ENCODE data around the gene RETREG2.

RETREG2 gene, protein sequence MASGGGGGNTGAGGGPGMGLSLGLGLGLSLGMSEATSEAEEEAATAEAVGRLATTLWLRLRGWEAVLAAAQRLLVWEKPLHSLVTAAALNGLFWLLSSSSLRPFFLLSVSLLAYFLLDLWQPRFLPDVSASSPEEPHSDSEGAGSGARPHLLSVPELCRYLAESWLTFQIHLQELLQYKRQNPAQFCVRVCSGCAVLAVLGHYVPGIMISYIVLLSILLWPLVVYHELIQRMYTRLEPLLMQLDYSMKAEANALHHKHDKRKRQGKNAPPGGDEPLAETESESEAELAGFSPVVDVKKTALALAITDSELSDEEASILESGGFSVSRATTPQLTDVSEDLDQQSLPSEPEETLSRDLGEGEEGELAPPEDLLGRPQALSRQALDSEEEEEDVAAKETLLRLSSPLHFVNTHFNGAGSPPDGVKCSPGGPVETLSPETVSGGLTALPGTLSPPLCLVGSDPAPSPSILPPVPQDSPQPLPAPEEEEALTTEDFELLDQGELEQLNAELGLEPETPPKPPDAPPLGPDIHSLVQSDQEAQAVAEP

DNA sequence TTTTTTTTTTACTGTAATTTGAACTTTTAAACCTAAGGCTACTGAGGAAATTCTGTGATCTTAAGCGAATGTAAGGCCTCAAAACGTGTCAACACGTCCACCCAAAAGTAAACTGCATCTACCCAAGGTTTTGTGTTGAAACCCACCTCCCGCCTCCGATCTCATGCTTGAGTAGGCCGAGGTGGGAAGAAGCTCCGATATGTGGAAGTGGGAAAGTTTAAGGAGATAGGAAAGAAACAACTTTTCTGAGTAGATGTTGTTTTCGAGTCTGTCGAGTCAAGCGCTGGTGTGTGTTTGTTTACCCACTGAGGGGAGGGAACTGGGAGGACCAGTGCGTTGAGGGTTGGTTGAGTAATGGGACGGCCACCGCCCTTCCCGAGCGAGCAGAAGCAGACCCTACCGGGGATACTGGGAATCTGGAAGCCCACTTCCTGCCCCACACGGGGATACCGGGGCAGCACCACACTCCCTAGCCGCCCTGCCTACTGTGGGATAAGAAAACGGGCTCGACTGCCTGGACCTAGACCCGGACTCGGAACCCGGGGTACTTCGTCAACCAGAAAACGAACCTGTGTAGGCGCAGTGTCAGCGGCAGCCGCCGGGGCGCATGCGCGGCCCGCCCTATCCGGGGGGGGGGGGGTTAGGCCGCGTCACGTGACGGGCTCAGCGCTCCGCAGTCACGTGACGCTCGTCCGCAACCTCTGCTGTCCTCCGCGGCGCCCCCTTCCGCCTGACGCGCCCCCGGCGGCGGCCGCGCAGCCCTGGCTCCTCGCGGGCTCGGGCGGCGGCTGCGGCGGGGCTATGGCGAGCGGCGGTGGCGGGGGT, at the start of gene RETREG2:
Gene RETREG2 (plus strand): TSS at position 724 of the 825 bp plus-strand sequence. CDS start 78 bp downstream, at position 802.
- DNase-seq = peak; percentile 64 to 95 (median 74)

DNA sequence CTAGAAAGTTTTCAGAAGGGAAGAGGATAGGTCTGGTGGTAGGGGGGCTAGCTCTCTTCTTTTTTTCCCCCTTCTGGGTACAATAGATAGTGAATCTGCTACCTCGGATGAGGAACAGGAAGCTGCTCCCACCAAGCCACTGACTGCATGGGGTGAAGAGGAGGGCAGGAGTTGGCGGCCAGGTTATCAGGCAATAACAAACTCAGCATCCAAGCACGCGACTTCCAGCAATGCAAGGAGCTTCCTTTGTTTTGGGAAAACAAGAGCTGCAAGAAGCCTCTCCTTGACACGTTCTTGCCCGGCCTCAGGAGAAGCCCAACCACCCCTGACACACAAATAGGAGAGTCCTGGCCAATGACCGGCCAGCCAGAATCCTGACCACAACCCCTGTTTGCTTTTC, 49.7 kb upstream of the RETREG2 start:
- no peak for DNase-seq
- intact Hi-C loops (cut with DNase I) = no loop called here

More for the DNA sequence above, at the start of gene RETREG2:
- intact Hi-C loops (cut with DNase I) = loop anchor here (1.0 to 5.0 kb wide), 5 partner anchors 17 to 120 kb away; partner anchors contain the start of genes ANKZF1, ATG9A, DNAJB2 and NHEJ1

DNA sequence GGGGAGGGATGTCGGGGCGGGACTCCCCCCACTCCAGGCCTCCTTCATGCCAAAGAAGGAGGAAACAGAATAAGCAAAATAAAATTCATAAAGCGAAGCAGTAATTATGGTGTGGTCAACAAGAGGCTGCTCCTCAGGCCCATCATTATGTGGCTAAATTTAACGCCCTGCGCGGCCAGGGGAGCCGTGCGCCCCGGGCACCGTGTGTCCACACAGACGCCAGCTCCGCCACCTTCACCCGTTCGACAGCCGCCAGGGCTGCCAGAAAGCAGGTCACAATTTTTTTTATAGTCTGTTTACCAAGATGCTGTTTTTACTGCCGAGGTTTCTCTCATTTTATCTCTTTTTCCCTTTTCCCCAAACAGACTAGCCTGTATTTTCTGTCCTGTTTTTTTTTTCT, 48.5 kb upstream of the RETREG2 start:
- DNase-seq = peak in 1 of 10 donors; percentile 67
- intact Hi-C loops (cut with DNase I) = no loop called here

DNA sequence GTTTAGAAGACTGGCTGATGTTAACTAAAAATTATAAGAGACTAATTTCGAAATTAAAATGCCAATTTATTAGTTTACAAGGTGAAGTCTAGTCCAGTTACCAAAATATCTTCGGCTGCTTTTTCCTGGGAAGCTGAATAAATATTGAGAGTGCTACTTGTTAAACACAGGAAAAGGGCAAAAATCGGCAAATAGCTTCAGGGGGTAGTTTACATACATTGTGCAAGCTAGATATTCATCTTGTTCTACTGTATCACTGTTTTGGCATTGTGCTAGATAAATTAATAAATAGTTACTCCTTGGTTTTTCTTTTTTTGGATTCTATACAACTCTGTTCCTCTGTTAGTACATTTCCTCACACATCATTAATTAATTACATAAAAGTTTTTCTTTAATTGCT, 46.7 kb upstream of the RETREG2 start:
- intact Hi-C loops (cut with DNase I) = no loop called here
- no peak for DNase-seq

DNA sequence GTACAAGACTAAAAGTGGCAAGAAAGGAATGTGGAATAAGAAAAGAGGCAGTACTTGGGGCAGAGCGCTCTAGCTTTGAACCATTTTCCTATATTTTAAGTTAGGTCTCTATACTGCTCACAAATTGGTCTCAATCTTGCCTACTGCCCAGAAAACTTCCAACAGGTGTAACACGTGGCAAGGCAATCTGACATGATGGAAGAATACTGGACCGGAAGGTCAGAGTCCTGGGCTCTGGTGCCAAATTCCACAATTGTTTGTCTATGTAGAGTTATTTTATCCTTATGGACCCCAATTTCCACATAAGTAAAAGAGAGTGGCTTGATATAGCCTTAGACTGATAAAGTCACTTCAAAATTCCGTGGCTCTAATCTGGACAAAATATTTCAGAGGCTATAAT, 46.3 kb upstream of the RETREG2 start:
- intact Hi-C loops (cut with DNase I) = no loop called here
- no peak for DNase-seq

DNA sequence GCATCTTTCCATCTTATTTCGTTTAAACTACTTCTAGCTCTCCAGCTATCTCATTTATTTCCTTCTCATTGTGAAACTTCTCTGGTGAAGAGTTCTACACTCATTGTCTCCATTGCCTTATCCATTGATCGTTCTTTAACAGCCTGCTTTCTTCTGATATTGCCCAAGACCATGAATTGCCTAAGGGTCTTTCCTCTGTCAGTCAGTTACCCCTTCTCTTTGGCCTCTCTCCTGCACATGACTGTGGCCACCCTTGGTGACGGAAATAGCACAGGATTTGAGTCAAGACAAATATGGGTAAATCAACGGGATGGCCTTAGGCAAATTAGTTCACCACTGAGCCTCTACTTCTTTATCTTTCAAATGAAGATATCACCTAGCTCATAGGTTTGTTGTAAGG, 44.1 kb upstream of the RETREG2 start:
- DNase-seq = no peak
- intact Hi-C loops (cut with DNase I) = no loop called here

DNA sequence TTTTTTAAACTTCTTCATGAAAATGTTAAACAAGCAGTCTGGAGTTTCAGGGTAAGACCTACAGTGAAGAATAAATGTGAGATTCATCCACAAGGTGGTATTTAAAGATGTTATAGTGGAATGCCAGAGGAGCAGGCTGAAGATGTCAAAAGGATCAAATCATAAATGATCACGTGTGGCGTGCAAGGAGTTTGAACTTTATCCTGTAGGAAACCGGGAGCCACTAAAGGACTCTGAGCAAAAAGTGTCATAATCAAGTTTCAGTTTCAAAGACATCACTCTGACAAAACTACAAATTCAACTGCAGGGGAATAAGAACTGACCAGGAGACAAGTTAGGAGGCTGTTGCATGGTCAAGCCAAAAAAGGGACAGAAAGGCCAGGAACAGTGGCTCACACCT, 37.4 kb upstream of the RETREG2 start:
- intact Hi-C loops (cut with DNase I) = no loop called here
- DNase-seq = no peak

DNA sequence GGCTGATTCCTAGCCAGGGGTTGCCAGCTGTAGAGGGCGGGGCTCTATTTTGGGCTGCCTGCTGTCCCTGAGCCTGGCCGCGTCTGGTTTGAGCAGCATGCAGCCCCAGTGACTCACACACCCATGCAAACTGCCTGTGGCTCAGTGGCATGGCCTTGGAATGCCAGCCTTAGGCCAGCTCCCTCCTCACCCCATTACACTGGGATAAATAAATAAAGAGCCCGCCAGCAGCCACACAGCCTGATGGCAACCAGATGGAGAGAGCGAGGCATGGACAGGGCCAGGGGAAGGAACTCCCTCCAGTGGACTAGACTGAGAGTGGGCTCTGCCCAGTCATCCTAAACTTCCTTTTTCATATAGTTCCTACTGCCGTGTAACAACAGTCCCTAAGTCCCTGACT, 35.7 kb upstream of the RETREG2 start:
- intact Hi-C loops (cut with DNase I) = no loop called here
- no peak for DNase-seq

DNA sequence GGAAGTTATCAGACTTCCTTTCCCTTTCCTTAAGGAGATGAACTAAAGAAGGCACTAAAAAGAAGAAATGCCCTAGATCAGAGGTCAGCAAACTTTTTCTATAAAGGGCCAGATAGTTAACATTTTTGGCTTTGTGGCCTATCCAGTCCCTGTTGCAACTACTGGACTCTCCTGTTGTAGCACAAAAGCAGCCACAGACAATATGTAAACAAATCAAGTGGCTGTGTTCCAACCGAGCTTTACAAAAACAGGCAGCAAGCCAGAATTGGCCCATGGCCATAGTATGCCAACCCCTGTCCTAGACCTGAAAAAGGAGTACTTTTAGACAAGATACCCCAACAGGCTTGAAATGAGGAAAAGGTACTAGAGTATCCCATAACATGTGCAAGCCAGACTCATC, 28.4 kb upstream of the RETREG2 start:
- intact Hi-C loops (cut with DNase I) = loop anchor here (10.0 kb wide), 1 partner anchor 275 kb away; no protein-coding TSS in a partner anchor
- no peak for DNase-seq

DNA sequence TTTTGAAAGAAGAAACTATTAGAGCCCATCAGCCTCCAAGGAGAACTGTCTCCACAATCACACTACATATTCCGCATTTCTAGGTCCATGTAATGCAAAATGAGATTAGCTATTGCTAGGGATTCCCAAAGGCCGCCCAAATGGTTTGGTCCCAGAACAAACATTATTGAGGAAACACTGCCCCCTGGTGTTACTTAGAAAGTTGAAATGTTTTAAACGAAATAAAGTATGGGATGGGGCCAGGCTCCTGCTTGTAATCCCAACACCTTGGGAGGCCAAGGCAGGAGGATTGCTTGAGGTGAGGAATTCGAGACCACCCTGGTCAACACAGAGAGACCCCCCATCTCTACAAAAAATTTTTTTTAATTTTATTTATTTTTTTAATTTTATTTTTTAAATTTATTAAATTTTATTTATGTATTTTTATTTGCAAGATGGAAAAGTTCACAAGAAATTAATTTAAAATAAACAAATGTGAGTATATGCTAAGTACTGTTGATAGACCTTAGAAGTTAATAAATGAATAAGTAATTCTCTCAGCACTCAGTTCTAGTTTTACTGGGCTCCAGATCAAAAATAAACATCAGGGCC, 22.9 kb upstream of the RETREG2 start:
- DNase-seq = peak in 2 of 10 donors; percentile 5 to 28
- intact Hi-C loops (cut with DNase I) = loop anchor here (1.0 to 10.0 kb wide), 3 partner anchors 96 to 280 kb away; no protein-coding TSS in a partner anchor

DNA sequence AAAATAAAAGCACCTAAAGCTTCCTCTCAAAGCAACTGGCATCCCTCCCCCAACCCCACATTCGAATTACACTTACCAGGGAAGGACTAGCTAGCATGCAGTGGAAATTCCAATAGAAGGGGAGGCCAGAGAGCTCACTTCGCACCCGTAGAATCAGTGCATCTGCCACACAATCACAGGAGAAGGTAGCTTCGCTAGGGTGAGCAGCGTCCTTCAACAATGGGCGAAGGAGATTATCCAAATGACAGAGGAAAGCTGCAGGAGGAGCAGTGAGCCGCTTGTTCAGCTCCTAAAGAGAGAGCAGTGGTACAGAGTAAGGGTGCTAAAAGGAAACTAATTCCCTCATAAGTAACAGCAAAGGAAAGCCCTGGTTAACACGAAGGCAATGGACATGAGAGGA, 20.7 kb upstream of the RETREG2 start:
- DNase-seq = peak in 1 of 10 donors; percentile 12
- intact Hi-C loops (cut with DNase I) = loop anchor here (10.0 kb wide), 1 partner anchor 283 kb away; no protein-coding TSS in a partner anchor

DNA sequence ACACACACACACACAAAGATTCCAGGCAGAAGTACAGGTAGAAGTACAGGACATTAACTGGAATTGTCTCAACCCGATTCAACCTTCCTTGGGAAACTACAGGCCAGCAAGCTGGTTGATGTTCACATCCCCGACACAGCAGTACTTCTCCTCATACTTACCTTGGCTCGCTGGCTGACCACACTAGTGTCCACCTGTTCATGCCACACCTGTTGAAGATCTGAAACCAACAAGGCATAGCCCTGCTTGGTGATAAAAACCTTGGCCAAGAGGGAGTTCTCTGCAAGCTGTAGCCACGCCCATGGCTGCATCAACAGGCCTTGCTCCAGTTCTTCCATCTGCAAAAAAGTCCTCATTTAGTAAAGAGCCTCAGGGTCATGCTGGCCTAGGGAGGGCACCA, 20.1 kb upstream of the RETREG2 start:
- intact Hi-C loops (cut with DNase I) = loop anchor here (10.0 kb wide), 1 partner anchor 283 kb away; no protein-coding TSS in a partner anchor
- peak in 1 of 10 donors; percentile 4 for DNase-seq

DNA sequence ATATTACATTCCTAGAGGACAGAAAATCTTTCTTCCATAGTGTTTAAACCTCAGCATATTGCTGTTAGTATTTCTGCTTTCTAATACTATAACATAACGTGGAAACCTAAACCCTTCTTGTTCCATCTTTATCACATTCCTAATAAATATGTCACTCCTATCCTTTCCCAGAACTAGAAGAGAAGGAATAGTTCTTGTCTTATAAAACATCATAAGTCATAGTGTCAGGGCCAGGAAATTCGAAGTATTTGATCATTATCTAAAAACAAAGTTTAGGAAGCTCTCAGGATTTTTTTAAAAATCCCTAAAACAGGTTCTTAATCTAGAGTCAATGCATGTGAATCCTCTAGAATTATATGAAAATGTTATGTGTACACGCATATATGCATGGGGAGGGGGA, 19.5 kb upstream of the RETREG2 start:
- DNase-seq = no peak
- intact Hi-C loops (cut with DNase I) = loop anchor here (10.0 kb wide), 1 partner anchor 284 kb away; no protein-coding TSS in a partner anchor

DNA sequence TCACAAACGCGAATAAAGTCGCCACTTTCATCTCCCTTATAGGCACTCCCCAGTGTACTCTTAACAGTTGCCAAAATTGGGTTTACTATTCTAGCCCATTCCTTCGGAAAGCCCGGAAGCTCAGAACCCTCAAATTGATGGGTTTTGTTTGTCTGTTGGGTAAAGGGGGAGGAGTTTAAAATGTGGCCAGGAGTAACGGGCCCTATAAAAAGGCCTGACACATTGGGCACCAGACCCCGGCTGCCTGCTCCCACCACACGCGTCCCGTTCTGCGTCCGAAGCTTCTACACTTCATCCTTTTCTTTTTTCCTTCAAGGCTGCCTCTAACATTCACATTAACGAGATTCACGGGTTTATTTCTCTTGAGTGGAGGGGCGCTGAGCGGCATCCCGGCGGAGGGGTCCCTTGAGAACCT, 18.3 kb upstream of the RETREG2 start:
- no peak for DNase-seq
- intact Hi-C loops (cut with DNase I) = loop anchor here (1.0 to 10.0 kb wide), 3 partner anchors 17 to 285 kb away; partner anchors contain the start of gene CNPPD1

DNA sequence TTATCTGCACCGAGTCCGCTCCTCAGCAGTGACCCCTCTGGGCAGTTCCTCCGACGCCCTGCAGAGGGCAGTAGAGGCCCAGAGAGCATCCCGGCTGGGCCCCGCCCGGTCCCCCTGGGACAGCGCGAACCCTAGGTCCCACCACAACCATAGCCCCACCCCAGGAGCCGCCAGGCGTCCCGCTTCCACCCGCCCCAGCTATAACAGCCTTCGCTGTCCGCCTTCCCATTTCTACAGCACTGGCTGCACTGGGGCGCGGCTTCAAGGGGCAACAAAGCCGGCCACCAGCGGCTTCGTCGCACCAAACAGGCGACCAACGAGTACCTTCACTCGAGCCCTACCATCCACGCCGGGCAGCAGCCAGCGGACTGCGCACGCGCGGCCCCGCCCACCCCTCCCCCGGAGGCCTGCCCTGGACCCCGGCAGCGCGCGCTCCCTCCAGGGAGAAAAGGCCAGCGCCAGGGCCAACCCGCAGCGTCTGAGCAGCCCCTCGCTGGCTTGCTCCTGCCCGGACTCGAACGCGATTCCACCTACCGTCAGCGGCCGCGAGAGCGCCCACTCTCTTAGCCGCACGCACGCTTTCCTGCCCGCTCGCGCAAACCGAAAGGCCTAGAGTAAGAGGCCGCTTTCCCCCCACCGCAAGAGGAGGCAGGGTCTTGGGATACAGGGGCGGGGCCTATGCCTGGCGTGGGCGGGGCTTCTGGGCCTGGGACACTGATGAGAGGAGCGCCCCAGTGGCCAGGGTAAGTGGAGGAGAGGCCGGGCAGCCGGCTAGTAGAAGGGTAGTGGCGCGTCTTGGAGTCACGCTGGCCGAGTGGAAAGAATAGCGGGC, 17.7 kb upstream of the RETREG2 start, which contains the start of gene NHEJ1:
Gene NHEJ1 (minus strand): TSS at position 630 of the 832 bp plus-strand sequence. CDS start 2,453 bp downstream, outside the sequence.
- intact Hi-C loops (cut with DNase I) = loop anchor here (1.0 to 2.0 kb wide), 2 partner anchors 16 to 138 kb away; partner anchors contain the start of gene CNPPD1

DNA sequence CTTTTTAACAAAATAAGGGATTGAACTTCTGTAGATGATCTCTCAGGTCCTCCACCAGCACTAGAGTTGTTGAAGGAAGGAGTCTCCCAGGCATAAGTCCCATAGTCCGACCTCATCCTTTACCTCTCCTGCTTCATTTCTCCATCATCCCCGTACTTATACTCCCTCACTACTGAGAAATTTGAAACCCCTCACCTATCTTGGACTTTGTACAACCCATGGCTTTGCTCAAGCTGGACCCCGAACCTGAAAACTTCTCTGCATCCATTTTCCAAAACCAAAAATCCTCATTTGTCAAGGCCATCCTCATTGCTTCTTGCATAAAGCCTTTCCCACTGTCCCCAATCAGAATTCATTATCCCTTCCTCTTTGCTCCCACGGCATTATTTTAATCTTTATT, 17.0 kb upstream of the RETREG2 start:
- DNase-seq = no peak
- intact Hi-C loops (cut with DNase I) = loop anchor here (2.0 kb wide), 1 partner anchor 16 kb away; the partner anchor contains the start of gene CNPPD1

More for the DNA sequence above, 17.7 kb upstream of the RETREG2 start, which contains the start of gene NHEJ1:
- DNase-seq = peak; percentile 86 to 99 (median 95)

DNA sequence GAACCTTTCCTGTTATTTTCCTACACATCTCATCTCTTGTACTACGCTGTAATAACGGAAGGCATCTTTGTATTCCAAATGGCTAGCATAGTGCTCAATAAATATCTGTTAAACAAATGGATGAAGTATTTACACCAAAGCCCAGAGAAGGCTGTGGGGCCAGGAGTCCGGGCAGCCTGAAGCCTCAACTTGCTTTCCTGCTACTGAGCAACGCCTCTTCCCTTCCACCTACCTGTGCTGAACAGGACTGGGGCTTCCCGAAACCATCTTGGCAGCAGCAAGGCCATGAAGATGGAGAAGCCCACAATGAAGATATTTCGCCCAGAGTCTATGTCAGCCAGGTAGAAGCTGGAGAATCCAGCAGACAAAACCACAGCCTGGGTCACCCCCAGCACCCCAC, 14.9 kb upstream of the RETREG2 start:
- intact Hi-C loops (cut with DNase I) = no loop called here
- DNase-seq = peak in 1 of 10 donors; percentile 63

DNA sequence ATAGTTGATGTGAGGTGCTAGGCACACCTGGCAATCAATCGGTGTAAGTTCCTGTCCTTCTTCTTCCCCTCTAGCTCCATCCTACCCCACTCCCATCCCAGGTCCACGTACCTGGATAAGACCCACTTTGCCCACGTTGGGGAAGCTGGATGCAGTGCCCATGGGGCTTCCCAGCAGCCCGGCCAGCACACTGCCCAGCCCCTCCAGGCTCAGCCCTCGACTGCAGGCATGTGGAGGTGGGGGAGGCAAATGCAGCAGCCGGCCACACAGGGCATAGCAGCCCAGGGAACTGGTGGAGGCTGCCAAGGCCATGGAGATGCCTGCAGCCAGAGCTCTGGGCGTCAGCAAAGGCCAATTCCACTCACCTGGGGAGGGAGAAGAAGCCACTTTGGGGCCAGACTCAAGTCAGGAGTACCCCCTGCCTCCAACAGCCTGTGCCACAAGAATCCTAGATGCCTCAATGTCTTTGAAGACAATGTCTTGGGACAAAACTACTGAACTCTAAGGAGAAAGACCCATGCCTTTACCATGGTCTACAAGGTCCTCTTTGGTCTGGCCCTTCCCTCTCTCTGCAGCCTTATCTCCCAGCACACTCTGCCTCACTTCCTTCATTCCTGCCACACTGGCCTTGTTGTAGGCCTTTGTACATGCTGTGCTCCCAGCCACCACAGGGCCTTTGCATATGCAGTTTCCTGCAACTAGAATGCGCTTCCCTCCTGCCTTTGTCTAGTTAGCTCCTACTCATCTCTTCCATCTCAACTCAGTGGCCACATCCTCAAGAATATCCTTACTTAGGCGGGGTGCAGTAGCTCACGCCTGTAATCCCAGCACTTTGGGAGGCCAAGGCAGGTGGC, 12.8 kb upstream of the RETREG2 start:
- intact Hi-C loops (cut with DNase I) = no loop called here
- peak in 1 of 10 donors; percentile 62 for DNase-seq

All from posterior cingulate gyrus (tissue), 11 donors.